ENCODE data around the gene MYH1. TPM values are rescaled to one million over a fixed set of nuclear protein-coding genes. Genes with fewer than 3 reads are reported as not detected.
"Not testable (repeated sequence)": the region's sequence is repeated elsewhere in the genome, so short reads cannot be mapped to it uniquely, and the experiment has no call there.

Gene MYH1
- total RNA-seq, 4 donors from 2014 or later = 0.19 TPM; not detected in 3

DNA sequence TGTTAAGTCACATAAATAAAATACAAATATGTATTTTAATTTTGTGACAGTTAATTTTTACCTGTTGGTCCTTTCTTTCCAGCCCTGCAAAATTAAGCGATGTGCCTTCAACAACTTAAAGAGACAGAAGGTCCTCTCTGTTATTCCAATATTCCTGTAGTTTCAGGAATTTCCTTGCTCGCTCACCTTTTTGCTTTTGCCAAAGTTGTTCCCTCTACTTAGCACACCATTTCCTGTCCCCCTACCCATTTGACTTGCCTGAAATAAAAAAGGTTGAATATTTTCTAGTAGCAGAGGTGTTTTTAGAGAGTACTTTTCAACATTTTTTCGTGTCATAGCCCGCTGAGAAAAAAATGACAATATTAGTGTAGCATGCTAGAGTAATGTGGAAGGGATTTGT lies 31.7 kb upstream of the MYH1 start:
- DNase-seq = no peak
- Histone ChIP-seq H3K27ac (no peak overlapping the region), H3K9me3 (no peaks in the 10 kb centered on the region), H3K4me1 (no peaks in the 10 kb centered on the region), H3K27me3 (no peaks in the 10 kb centered on the region), H3K36me3 (no peaks in the 10 kb centered on the region), H3K4me3 (no peak overlapping the region)
- TF ChIP-seq POLR2A (IDR thresholded peaks at IDR 0.05) (no peak), CTCF (IDR thresholded peaks at IDR 0.05) (no peak)

- no peaks in the 10 kb centered on the region for H3K27me3 ChIP-seq
- no peaks in the 10 kb centered on the region for H3K4me1 ChIP-seq
- no peak for DNase-seq
- H3K27ac ChIP-seq = no peak within 1 kb of the TSS
- TF ChIP-seq POLR2A (IDR thresholded peaks at IDR 0.05) (no peak), CTCF (IDR thresholded peaks at IDR 0.05) (no peak)
- no peaks in the 10 kb centered on the region for H3K9me3 ChIP-seq
- no peak within 1 kb of the TSS for H3K4me3 ChIP-seq
- H3K36me3 ChIP-seq = no peaks in the 10 kb centered on the region
Measured at GRCh38 chr17:10549096-10549842, 30.9 kb upstream of the MYH1 start, which contains the start of gene MYH2. MYH2 (minus strand) TSS chr17:10549658; CDS start chr17:10547920, 1,738 bp downstream.

DNA sequence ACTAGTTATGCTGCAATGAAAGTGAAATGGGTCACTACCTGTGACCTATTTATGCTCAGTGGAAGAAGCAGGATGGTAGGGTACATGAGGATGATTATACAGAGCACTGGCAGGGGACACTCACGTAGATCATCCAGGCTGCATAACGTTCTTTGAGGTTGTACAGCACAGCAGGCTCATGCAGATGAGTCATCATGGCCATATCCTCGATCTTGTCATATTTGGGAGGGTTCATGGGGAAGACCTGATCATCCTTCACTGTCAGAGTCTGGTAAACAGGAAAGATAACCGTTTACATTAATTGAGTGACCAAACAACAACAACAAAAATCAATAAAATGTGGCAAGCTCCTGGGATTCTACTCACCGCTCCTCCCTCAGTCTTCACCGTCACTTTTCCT lies 29.0 kb upstream of the MYH1 start:
- no peak for TF ChIP-seq CTCF (IDR thresholded peaks at IDR 0.05)
- no peaks in the 10 kb centered on the region for H3K4me1 ChIP-seq
- no peak overlapping the region for H3K4me3 ChIP-seq
- no peaks in the 10 kb centered on the region for H3K36me3 ChIP-seq
- no peak overlapping the region for H3K27ac ChIP-seq
- no peaks in the 10 kb centered on the region for H3K27me3 ChIP-seq
- no peak for DNase-seq
- H3K9me3 ChIP-seq = no peaks in the 10 kb centered on the region

- H3K27me3 ChIP-seq, H3K4me3 ChIP-seq, DNase-seq, H3K36me3 ChIP-seq, H3K27ac ChIP-seq, H3K4me1 ChIP-seq, H3K9me3 ChIP-seq: not testable (repeated sequence)
Measured at GRCh38 chr17:10543486-10543885, 25.1 kb upstream of the MYH1 start.

DNA sequence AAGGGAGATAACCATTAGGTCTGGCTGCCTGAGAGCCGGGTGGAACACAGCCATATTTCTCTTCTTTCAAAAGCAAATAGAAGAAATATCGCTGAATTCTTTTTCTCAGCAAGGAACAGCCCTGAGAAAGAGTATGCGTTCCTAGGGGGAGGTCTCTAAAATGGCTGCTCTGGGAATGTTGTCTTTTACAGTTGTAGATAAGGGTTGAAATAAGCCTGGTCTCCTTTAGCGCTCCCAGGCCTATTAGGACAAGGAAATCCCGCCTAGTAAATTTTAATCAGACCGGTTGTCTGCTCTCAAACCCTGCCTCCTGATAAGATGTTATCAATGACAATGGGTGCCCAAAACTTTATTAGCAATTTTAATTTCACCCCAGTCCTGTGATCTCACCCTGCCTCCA lies 22.8 kb upstream of the MYH1 start:
- H3K36me3 ChIP-seq, DNase-seq, H3K4me3 ChIP-seq, H3K27me3 ChIP-seq, H3K9me3 ChIP-seq, H3K4me1 ChIP-seq, H3K27ac ChIP-seq: not testable (repeated sequence)

DNA sequence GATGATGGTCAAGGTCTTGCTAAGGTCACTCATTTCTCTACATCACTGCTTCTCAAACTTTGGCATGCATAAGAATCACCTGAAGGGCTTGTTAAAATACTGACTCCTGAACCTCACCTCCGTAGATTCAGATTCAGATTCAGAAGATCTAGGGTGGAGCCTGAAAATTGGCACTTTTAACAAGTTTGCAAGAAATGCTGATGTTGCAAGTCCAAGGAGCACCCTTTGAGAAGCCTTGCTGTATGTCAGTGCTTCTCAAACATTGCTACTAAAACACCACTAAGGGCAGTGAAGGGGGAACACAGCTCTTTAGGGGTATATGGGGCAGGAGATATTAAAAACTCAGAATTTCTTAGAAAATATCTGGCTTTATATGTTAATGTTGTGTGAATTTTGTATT lies 13.7 kb upstream of the MYH1 start:
- TF ChIP-seq CTCF (IDR thresholded peaks at IDR 0.05) = no peak
- no peak for TF ChIP-seq POLR2A (IDR thresholded peaks at IDR 0.05)
- Histone ChIP-seq H3K4me1 (no peaks in the 10 kb centered on the region), H3K9me3 (no peaks in the 10 kb centered on the region), H3K4me3 (no peak overlapping the region), H3K27me3 (no peaks in the 10 kb centered on the region), H3K27ac (no peak overlapping the region), H3K36me3 (no peaks in the 10 kb centered on the region)
- no peak for DNase-seq

- H3K27me3 ChIP-seq = no peaks in the 10 kb centered on the region
- no peak overlapping the region for H3K4me3 ChIP-seq
- no peak for TF ChIP-seq CTCF (IDR thresholded peaks at IDR 0.05)
- TF ChIP-seq POLR2A (IDR thresholded peaks at IDR 0.05) = no peak
- no peak overlapping the region for H3K27ac ChIP-seq
- no peaks in the 10 kb centered on the region for H3K4me1 ChIP-seq
- H3K36me3 ChIP-seq = no peaks in the 10 kb centered on the region
- no peak for DNase-seq
- no peaks in the 10 kb centered on the region for H3K9me3 ChIP-seq
Measured at GRCh38 chr17:10527419-10527818, 9.1 kb upstream of the MYH1 start.

All from Peyer's patch (tissue), 4 donors.